EL (cell line): ENCODE data around the gene MPPED1.

Experiments
- DNase-seq: peaks from one replicate; pipeline ENCODE4 v3.0.0-alpha.2; 2016

MPPED1 gene

DNA sequence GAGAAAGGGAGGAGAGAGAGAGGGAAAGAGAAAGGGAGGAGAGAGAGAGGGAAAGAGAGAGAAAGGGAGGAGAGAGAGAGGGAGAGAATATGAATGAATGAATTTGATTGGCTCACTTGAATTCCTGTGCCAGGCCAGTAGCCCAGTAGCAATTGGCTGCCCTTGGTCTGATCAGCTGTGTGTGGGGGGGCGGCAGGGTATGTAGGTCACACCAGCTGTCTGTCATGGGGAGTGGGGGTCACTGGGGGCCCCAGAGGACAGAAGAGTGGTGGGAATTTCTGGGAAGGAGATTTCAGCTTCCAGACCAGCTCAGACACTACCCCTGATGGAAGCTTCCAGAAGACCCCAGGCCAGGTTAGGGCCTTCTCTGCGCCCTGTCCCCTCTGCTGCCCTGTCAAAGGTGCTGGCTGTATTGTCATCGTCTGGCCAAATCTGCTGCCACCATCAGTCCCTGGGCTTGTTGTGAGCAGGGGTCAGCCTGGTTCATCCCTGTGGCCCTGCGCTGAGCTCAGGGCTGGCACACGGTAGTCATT lies 21.1 kb downstream of the MPPED1 start:
- no peak for DNase-seq

GRCh38 chr22:43433451-43434274 lies 21.8 kb downstream of the MPPED1 start:
- no peak for DNase-seq

DNA sequence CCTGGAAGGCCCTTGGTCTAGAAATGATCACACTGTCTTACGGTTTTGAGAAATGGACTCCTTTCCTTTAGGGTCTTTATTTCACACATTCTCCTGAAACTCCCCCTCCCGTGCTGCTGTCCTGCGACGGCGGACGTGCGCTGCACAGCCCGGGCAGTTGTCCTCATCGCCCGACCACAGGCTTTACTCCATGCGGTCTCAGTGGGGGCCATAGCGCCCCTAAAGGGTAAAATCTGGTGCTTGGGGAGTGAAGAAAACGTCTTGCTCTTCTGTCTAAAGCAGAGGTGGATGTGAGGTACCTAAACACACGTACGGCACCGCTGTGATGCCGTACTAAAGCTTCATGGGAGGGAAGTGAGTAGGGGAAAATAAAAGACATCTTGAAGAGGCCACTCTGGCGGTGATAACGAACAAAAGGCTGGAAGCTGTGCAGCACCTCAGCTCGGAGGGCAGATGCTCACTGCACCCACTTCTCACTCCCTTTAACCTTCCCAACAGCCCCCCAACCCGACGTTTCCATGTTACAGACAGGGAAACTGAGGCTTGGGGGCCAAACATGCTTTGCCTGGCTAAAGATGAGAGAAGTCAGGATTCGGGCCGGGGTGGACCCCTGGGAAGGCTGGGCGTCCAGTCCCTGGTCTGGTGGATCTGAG lies 22.6 kb downstream of the MPPED1 start:
- DNase-seq: no peak

DNA sequence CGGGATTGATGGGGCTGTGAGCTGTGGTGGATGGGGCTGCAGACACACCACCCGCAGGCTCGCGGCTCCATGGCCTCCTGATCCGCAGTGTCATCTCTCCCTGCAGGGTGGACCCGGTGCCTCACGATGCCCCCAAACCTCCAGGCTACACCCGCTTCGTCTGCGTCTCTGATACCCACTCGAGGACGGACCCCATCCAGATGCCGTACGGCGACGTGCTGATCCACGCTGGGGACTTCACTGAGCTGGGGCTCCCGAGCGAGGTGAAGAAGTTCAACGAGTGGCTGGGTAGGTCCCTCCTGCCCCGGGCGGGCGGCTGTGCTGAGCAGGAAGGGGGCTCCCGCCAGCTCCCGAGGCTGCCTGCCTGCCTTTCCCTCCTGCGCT lies 23.1 kb downstream of the MPPED1 start:
- DNase-seq: no peak

- no peak for DNase-seq
Measured at GRCh38 chr22:43435851-43436811, 24.3 kb downstream of the MPPED1 start.

DNA sequence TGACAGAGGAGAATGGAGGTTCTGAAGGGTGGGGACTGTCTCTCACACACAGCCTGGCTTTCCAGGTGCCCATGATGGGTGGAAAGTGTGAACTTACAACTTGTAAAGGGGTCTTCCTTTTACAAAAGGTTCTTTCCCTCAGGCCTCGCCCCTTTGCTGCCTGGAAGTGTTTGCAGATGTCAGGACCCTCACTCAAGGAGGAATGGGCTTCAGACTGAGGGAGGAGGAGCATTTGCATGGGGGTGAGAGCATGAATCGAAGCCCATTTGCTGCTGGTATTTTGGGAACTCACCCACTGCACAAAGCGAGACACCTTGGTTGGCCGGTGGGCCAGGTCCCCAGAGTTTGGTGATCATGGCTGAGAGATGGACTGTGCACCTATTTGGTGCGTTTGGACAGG lies 25.1 kb downstream of the MPPED1 start:
- no peak for DNase-seq

DNA sequence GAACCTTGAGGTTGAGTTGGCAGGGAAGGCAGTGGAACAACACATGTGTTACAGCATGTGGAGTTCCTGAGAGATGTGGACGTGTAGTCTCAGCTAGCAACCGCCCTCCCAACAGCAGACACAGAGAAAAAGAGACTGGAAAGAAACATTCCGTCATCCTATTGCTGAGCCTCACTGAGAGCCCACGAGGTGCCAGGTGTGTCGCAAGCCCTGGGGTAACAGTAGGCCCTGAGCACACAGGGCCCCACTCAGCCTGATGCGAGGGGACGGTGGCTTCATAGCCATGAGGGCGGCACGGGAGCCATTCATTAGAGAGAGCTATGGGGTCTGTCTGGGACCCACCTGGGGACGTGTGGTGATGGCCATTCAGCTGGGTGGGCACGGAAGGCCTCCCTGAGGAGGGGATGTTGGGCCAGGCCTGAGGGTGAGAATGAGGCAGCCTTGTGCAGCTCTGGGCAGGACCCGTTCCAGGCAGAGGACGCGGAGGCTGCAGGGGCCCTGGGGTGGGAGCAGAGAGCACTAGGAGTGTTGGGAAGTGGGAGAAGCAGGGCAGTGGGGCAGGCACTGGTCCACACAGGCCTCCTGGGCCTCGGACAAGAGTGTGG lies 26.2 kb downstream of the MPPED1 start:
- no peak for DNase-seq

- DNase-seq: no peak
Measured at GRCh38 chr22:43438666-43439347, 27.0 kb downstream of the MPPED1 start.

- no peak for DNase-seq
Measured at GRCh38 chr22:43439368-43440103, 27.7 kb downstream of the MPPED1 start.

- no peak for DNase-seq
Measured at GRCh38 chr22:43440104-43440387, 28.2 kb downstream of the MPPED1 start.

GRCh38 chr22:43440556-43440955 lies 28.7 kb downstream of the MPPED1 start:
- DNase-seq: no peak

- no peak for DNase-seq
Measured at GRCh38 chr22:43441216-43441615, 29.4 kb downstream of the MPPED1 start.

GRCh38 chr22:43441751-43442150 lies 29.9 kb downstream of the MPPED1 start:
- DNase-seq: no peak

- DNase-seq: no peak
Measured at GRCh38 chr22:43442386-43443151, 30.8 kb downstream of the MPPED1 start.

DNA sequence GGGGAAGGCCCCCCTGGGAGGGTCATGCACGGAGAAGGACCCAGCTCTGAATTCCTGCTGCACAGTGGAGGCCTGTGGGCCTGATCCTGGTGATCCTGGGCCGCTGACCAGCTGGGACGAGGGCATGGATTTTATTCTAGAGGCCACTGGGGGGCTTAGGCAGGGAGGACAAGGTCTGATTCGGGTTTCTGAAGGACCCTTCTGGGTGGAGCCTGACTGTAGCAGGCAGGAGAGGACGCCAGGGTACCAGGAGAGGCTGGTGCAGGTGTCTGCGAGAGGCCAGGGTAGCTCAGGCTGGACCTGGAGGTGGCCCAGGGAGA lies 31.3 kb downstream of the MPPED1 start:
- DNase-seq: no peak

GRCh38 chr22:43446037-43446803 lies 34.4 kb downstream of the MPPED1 start:
- no peak for DNase-seq

- no peak for DNase-seq
Measured at GRCh38 chr22:43446916-43447315, 35.1 kb downstream of the MPPED1 start.

GRCh38 chr22:43447380-43447779 lies 35.6 kb downstream of the MPPED1 start:
- DNase-seq: no peak

DNA sequence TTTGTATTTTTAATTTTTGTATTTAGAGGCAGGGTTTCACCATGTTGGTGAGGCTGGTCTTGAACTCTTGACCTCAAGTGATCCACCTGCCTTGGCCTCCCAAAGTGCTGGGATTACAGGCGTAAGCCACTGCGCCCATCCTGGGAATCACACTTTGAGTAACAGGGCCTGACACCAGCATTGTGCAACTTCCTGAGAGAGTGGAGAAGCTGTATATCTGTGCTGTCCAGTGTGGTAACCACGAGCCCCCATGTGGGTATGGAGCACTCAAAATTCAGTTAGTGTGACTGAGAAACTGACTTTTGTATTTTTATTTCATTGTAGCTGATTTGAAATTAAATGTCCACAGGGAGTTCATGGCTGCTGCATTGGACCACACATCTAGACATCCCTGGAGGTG lies 36.2 kb downstream of the MPPED1 start:
- no peak for DNase-seq

GRCh38 chr22:43449205-43449830 lies 37.5 kb downstream of the MPPED1 start:
- DNase-seq: no peak
